Thymus (tissue), 11 donors: ENCODE measurements around the gene LIMS2. TPM values are rescaled to one million over a fixed set of nuclear protein-coding genes. Genes with fewer than 3 reads are reported as not detected.

Experiments
- DNase-seq, 9 donors: peaks; one replicate each; pipeline ENCODE4 v3.0.0-alpha.2; 2013; ENCODE audit warnings: low spot score in 9 of 9, low read depth in 6 of 9, missing footprints in 1 of 9
- H3K27ac ChIP-seq, 2 donors: one replicate each; pipeline ENCODE4 v1.5.1; 2013; ENCODE audit warnings: control low read depth in 1 of 2, low read depth in 1 of 2, low read length in 1 of 2, mild to moderate bottlenecking in 1 of 2, moderate library complexity in 1 of 2
- H3K27me3 ChIP-seq, 2 donors: one replicate each; pipeline ENCODE4 v1.5.1; 2013; ENCODE audit warnings: low read length in 1 of 2; ENCODE audit not compliant: control insufficient read depth in 2 of 2, insufficient read depth in 1 of 2
- H3K36me3 ChIP-seq, 2 donors: one replicate each; pipeline ENCODE4 v1.5.1; 2013; ENCODE audit warnings: low read length in 1 of 2, mild to moderate bottlenecking in 1 of 2, moderate library complexity in 1 of 2; ENCODE audit not compliant: control insufficient read depth in 2 of 2, insufficient read depth in 2 of 2
- H3K4me1 ChIP-seq, 2 donors: one replicate each; pipeline ENCODE4 v1.5.1; 2013; ENCODE audit warnings: low read length in 2 of 2; ENCODE audit not compliant: control insufficient read depth in 2 of 2, insufficient read depth in 2 of 2
- H3K4me3 ChIP-seq, 2 donors: one replicate each; pipeline ENCODE4 v1.5.1; 2013; ENCODE audit warnings: low read length in 2 of 2, control low read depth in 1 of 2, mild to moderate bottlenecking in 1 of 2
- H3K9me3 ChIP-seq, 2 donors: one replicate each; pipeline ENCODE4 v1.5.1; 2013; ENCODE audit warnings: low read length in 1 of 2, mild to moderate bottlenecking in 1 of 2; ENCODE audit not compliant: control insufficient read depth in 2 of 2, insufficient read depth in 1 of 2
- WGBS: extraction: QIAGEN DNeasy Blood & Tissue Kit; methylation state at CpG from one replicate; pipeline ENCODE4 v1.1.7; 2013; 5-methylcytosine and 5-hydroxymethylcytosine counted together
- polyA plus RNA-seq: library from polyadenylated mRNA; stranded (reverse); fragments of 200-250 nt; gene quantifications from one replicate; pipeline ENCODE4 v1.2.3, GENCODE V29; 2013
- total RNA-seq: library from RNA; stranded (reverse); fragments of 120-200 nt; gene quantifications from one replicate; pipeline ENCODE4 v1.2.4, GENCODE V29; 2013
- donor health status: healthy.

Gene LIMS2
- total and polyA plus RNA-seq, 2 donors, result 8.7 to 45.1 TPM

GRCh38 chr2:127645026-127645394 is 30.3 kb downstream of the LIMS2 start:
- H3K27me3 ChIP-seq, result no peaks in the 10 kb centered on the region
- no peaks in the 10 kb centered on the region for H3K36me3 ChIP-seq
- no peak overlapping the region for H3K27ac ChIP-seq
- H3K9me3 ChIP-seq, result peaks cover 0 to 12% of the 10 kb centered on the region in 2 donors
- DNase-seq, result no peak
- H3K4me1 ChIP-seq, result peaks cover 40 to 87% of the 10 kb centered on the region in 2 donors
- WGBS, result 92% methylated on average over 1 of the region's 1 CpG
- H3K4me3 ChIP-seq, result no peak overlapping the region

GRCh38 chr2:127644066-127645025 is 31.0 kb downstream of the LIMS2 start:
- DNase-seq, result no peak
- no peak overlapping the region for H3K27ac ChIP-seq
- H3K4me3 ChIP-seq, result no peak overlapping the region
- H3K36me3 ChIP-seq, result no peaks in the 10 kb centered on the region
- WGBS, result 88% methylated on average over 19 of the region's 19 CpGs
- no peaks in the 10 kb centered on the region for H3K27me3 ChIP-seq
- H3K4me1 ChIP-seq, result peaks cover 42 to 87% of the 10 kb centered on the region in 2 donors
- H3K9me3 ChIP-seq, result peaks cover 0 to 15% of the 10 kb centered on the region in 2 donors

GRCh38 chr2:127643439-127644065 is 31.8 kb downstream of the LIMS2 start:
- H3K9me3 ChIP-seq, result peaks cover 0 to 16% of the 10 kb centered on the region in 2 donors
- DNase-seq, result peak in 1 of 9 donors; percentile 44
- no peaks in the 10 kb centered on the region for H3K27me3 ChIP-seq
- H3K27ac ChIP-seq, result peak overlapping the region; percentile 3 to 93
- 93% methylated on average over 15 of the region's 15 CpGs for WGBS
- peaks cover 0 to 6% of the 10 kb centered on the region in 2 donors for H3K36me3 ChIP-seq
- H3K4me1 ChIP-seq, result peaks cover 44 to 91% of the 10 kb centered on the region in 2 donors
- no peak overlapping the region for H3K4me3 ChIP-seq

GRCh38 chr2:127642706-127643438 is 32.5 kb downstream of the LIMS2 start:
- 90% methylated on average over 17 of the region's 17 CpGs for WGBS
- H3K27ac ChIP-seq, result peak overlapping the region; percentile 91 to 93
- H3K27me3 ChIP-seq, result no peaks in the 10 kb centered on the region
- peaks cover 0 to 16% of the 10 kb centered on the region in 2 donors for H3K9me3 ChIP-seq
- peaks cover 0 to 9% of the 10 kb centered on the region in 2 donors for H3K36me3 ChIP-seq
- no peak for DNase-seq
- H3K4me3 ChIP-seq, result no peak overlapping the region
- H3K4me1 ChIP-seq, result peaks cover 49 to 91% of the 10 kb centered on the region in 2 donors

- H3K27me3 ChIP-seq, result no peaks in the 10 kb centered on the region
- peak overlapping the region; percentile 91 to 93 for H3K27ac ChIP-seq
- peaks cover 0 to 16% of the 10 kb centered on the region in 2 donors for H3K9me3 ChIP-seq
- H3K4me3 ChIP-seq, result peak overlapping the region; percentile 33 to 44
- 36% methylated on average over 25 of the region's 25 CpGs for WGBS
- DNase-seq, result peak in 5 of 9 donors; percentile 73 to 91 (median 81)
- peaks cover 53 to 91% of the 10 kb centered on the region in 2 donors for H3K4me1 ChIP-seq
- peaks cover 0 to 9% of the 10 kb centered on the region in 2 donors for H3K36me3 ChIP-seq
Measured at GRCh38 chr2:127641846-127642507, 33.4 kb downstream of the LIMS2 start.

GRCh38 chr2:127641133-127641532 is 34.2 kb downstream of the LIMS2 start:
- H3K27me3 ChIP-seq, result no peaks in the 10 kb centered on the region
- H3K9me3 ChIP-seq, result peaks cover 0 to 16% of the 10 kb centered on the region in 2 donors
- peaks cover 0 to 9% of the 10 kb centered on the region in 2 donors for H3K36me3 ChIP-seq
- peak overlapping the region; percentile 91 to 93 for H3K27ac ChIP-seq
- WGBS, result 90% methylated on average over 6 of the region's 6 CpGs
- peaks cover 51 to 91% of the 10 kb centered on the region in 2 donors for H3K4me1 ChIP-seq
- peak overlapping the region; percentile 33 to 44 for H3K4me3 ChIP-seq
- peak in 1 of 9 donors; percentile 28 for DNase-seq

GRCh38 chr2:127640082-127641072 is 35.0 kb downstream of the LIMS2 start:
- Histone ChIP-seq H3K9me3 (peaks cover 0 to 16% of the 10 kb centered on the region in 2 donors), H3K4me1 (peaks cover 51 to 94% of the 10 kb centered on the region in 2 donors), H3K27ac (peak overlapping the region; percentile 84 to 93), H3K36me3 (peaks cover 0 to 9% of the 10 kb centered on the region in 2 donors), H3K27me3 (no peaks in the 10 kb centered on the region), H3K4me3 (peak overlapping the region; percentile 1 to 44)
- peak in 6 of 9 donors; percentile 64 to 90 (median 78) for DNase-seq
- 58% methylated on average over 25 of the region's 25 CpGs for WGBS
